HepG2 (cell line): Measurements from ENCODE around the gene TTC17. TPM values are rescaled to one million over a fixed set of nuclear protein-coding genes. Genes with fewer than 3 reads are reported as not detected.

ENCODE experiments used
- ATAC-seq: fragments of 200-7000 bp; cut with Tn5 transposase; 3 replicates; pipeline ENCODE4 v1.9.1; 2020; ENCODE audit warnings: mild to moderate bottlenecking, moderate library complexity
- BruUV-seq: library from RNA; stranded (reverse); fragments of 400-500 nt; replicated peaks from 2 replicates; lab custom pipeline; 2021; lab: Mats Ljungman, UMichigan
- CTCF ChIA-PET: fragments of 300-600 bp; formaldehyde crosslinking; extraction: SDS; loops from one replicate; lab custom pipeline; 2021; ENCODE audit warnings: low total read pairs, inconsistent platforms, low intra/inter-chr PET ratio; lab: Yijun Ruan, JAX
- POLR2A ChIA-PET: fragments of 350-600 bp; sonication (Branson Sonifier 250); formaldehyde crosslinking; loops from one replicate; lab custom pipeline; 2020; ENCODE audit warnings: antibody characterized with exemption, inconsistent platforms; lab: Yijun Ruan, JAX
- DNase-seq: peaks from one replicate; pipeline ENCODE4 v3.0.0-alpha.2; 2015; ENCODE audit warnings: low spot score
- FAIRE-seq: peaks from 3 replicates; lab custom pipeline; 2011; peaks lifted over from hg19 to GRCh38; lab: Jason Lieb, UNC
- H2AFZ ChIP-seq: one replicate; pipeline ENCODE4 v1.6.1; 2011; ENCODE audit warnings: low read length, inconsistent platforms
- H3K27ac ChIP-seq: fragments of 300-600 bp; 3 replicates; pipeline ENCODE4 v1.8.0; 2011; ENCODE audit warnings: mixed run types, mild to moderate bottlenecking, mixed read lengths, low read length, inconsistent platforms; ENCODE audit not compliant: insufficient read depth; ENCODE audit errors: extremely low read length
- H3K27me3 ChIP-seq, 2 experiments: fragments of 200-600 bp in 1 of 2; 2 replicates in 1 of 2; 3 replicates in 1 of 2; pipeline versions ENCODE4 v1.6.0 to v1.8.0; 2011; ENCODE audit warnings: low read length in 2 of 2, mild to moderate bottlenecking in 2 of 2, moderate library complexity in 2 of 2, inconsistent platforms in 1 of 2; ENCODE audit not compliant: insufficient read depth in 2 of 2, control insufficient read depth in 1 of 2
- H3K36me3 ChIP-seq, 2 experiments: fragments of 200-600 bp in 1 of 2; replicated peaks in 1 of 2; 2 replicates in 1 of 2; 3 replicates in 1 of 2; pipeline versions ENCODE4 v1.5.1 to v1.8.0; 2011; ENCODE audit warnings: low read length in 2 of 2, inconsistent platforms in 1 of 2; ENCODE audit not compliant: insufficient read depth in 2 of 2, control insufficient read depth in 1 of 2
- H3K4me1 ChIP-seq: 2 replicates; pipeline ENCODE4 v1.5.1; 2012; ENCODE audit warnings: low read length, inconsistent platforms; ENCODE audit not compliant: insufficient read depth
- H3K4me2 ChIP-seq: 2 replicates; pipeline ENCODE4 v1.6.0; 2011; ENCODE audit warnings: low read depth, low read length, inconsistent platforms
- H3K4me3 ChIP-seq, 3 experiments: fragments of 200-600 bp in 1 of 3; sonication (generic), shearing (Covaris generic) in 1 of 3; replicated peaks in 1 of 3; 2 replicates each; pipeline ENCODE4 v1.5.1; 2011 to 2016; ENCODE audit warnings: low read length in 3 of 3, inconsistent platforms in 2 of 3, low read depth in 2 of 3, mild to moderate bottlenecking in 2 of 3, control low read depth in 1 of 3, mixed read lengths in 1 of 3; ENCODE audit not compliant: insufficient read depth in 1 of 3
- H3K79me2 ChIP-seq: one replicate; pipeline ENCODE4 v1.6.1; 2011; ENCODE audit warnings: low read length, inconsistent platforms; ENCODE audit not compliant: insufficient read depth
- H3K9ac ChIP-seq: 2 replicates; pipeline ENCODE4 v1.6.0; 2011; ENCODE audit warnings: mild to moderate bottlenecking, low read depth, low read length, inconsistent platforms; ENCODE audit not compliant: insufficient read depth
- H3K9me3 ChIP-seq: 2 replicates; pipeline ENCODE4 v1.5.1; 2012; ENCODE audit warnings: mild to moderate bottlenecking, low read length
- H4K20me1 ChIP-seq: 2 replicates; pipeline ENCODE4 v1.6.0; 2011; ENCODE audit warnings: inconsistent platforms, mild to moderate bottlenecking, low read length, moderate library complexity; ENCODE audit not compliant: insufficient read depth
- EED ChIP-seq: sonication (generic); formaldehyde crosslinking; IDR thresholded peaks from 2 replicates; pipeline ENCODE4 v1.5.0; 2020; ENCODE audit warnings: mild to moderate bottlenecking, missing genetic modification reagents
- KDM6A ChIP-seq: IDR thresholded peaks from 2 replicates; pipeline ENCODE4 v1.6.1; 2016; ENCODE audit warnings: low read depth
- NFATC3 ChIP-seq: sonication (generic); formaldehyde crosslinking; IDR thresholded peaks from 2 replicates; pipeline ENCODE4 v1.5.1; 2020; ENCODE audit warnings: mild to moderate bottlenecking, missing genetic modification reagents
- NR2F2 ChIP-seq: IDR thresholded peaks from 2 replicates; pipeline ENCODE4 v1.6.1; 2012; ENCODE audit warnings: low read depth, inconsistent platforms, borderline replicate concordance
- POGZ ChIP-seq: sonication (generic); formaldehyde crosslinking; IDR thresholded peaks from 2 replicates; pipeline ENCODE4 v1.4.0; 2020; ENCODE audit warnings: mild to moderate bottlenecking, missing genetic modification reagents
- U2AF1 ChIP-seq: fragments of 200-400 bp; formaldehyde crosslinking; optimal IDR thresholded peaks from 2 replicates; pipeline ENCODE3; 2017; ENCODE audit warnings: mild to moderate bottlenecking, low read depth, low read length
- ZFP82 ChIP-seq: sonication (generic); formaldehyde crosslinking; IDR thresholded peaks from 2 replicates; pipeline ENCODE4 v1.5.1; 2020; ENCODE audit warnings: mild to moderate bottlenecking, missing genetic modification reagents, borderline replicate concordance
- ZNF510 ChIP-seq: sonication (generic); formaldehyde crosslinking; IDR thresholded peaks from 2 replicates; pipeline ENCODE4 v1.4.0; 2020; ENCODE audit warnings: low read depth, mild to moderate bottlenecking, missing genetic modification reagents
- ZNF558 ChIP-seq: sonication (generic); formaldehyde crosslinking; IDR thresholded peaks from 2 replicates; pipeline ENCODE4 v1.9.0; 2022; ENCODE audit warnings: mild to moderate bottlenecking, missing genetic modification reagents, borderline replicate concordance
- WGBS: methylation state at CpG from one replicate; pipeline ENCODE4 v1.1.6; 2017; ENCODE audit warnings: low lambda C conversion rate; 5-methylcytosine and 5-hydroxymethylcytosine counted together
- in situ Hi-C: cut with HindIII; loops from 2 replicates; pipeline ENCODE4 v1.10.0; 2017; ENCODE audit warnings: low pct_unique_long_range_greater_than_20kb; ENCODE audit not compliant: extremely low pct_ligation_motif_present
- intact Hi-C: fragments of 100-400 bp; cut with micrococcal nuclease; formaldehyde crosslinking; loops from one replicate; pipeline ENCODE4 v1.10.0; 2022; ENCODE audit not compliant: unreplicated experiment
- polyA plus RNA-seq, 8 experiments: library from polyadenylated mRNA; depleted of rRNA in 3 of 8; stranded (reverse) in 7 of 8; unstranded in 1 of 8; fragments of >200 nt; fragmentation: Illumina TruSeq in 4 of 8; extraction: Trizol in 4 of 8; gene quantifications; 2 replicates each; pipeline versions ENCODE4 v1.2.1 to v1.2.3, GENCODE V29; 2011 to 2016; ENCODE audit warnings: low read depth in 4 of 8, missing spikeins in 1 of 8, mixed read lengths in 1 of 8; ENCODE audit not compliant: insufficient read depth in 1 of 8
- total RNA-seq, 5 experiments: library from RNA; depleted of rRNA; stranded (reverse); fragments of >200 nt; fragmentation: Illumina TruSeq; extraction: Trizol; gene quantifications; 2 replicates each; pipeline ENCODE4 v1.2.3, GENCODE V29; 2016; ENCODE audit warnings: low read depth in 1 of 5
- TF ChIP-seq, protein P1 (sequence below): IDR thresholded peaks from 2 replicates; pipeline ENCODE4 v1.6.1; 2018; ENCODE audit warnings: missing genetic modification reagents, mild to moderate bottlenecking, missing compliant biosample characterization
- TF ChIP-seq, protein P2 (sequence below): sonication (generic); formaldehyde crosslinking; IDR thresholded peaks from 2 replicates; pipeline ENCODE4 v1.8.0; 2022; ENCODE audit warnings: missing genetic modification reagents, mild to moderate bottlenecking, moderate library complexity, borderline replicate concordance

Gene TTC17
- total and polyA plus RNA-seq, 2 of the 13 experiments (the other 11 are each of a cell fraction or from before 2014, with no cell fraction given) = 55.9 to 99.7 TPM

DNA sequence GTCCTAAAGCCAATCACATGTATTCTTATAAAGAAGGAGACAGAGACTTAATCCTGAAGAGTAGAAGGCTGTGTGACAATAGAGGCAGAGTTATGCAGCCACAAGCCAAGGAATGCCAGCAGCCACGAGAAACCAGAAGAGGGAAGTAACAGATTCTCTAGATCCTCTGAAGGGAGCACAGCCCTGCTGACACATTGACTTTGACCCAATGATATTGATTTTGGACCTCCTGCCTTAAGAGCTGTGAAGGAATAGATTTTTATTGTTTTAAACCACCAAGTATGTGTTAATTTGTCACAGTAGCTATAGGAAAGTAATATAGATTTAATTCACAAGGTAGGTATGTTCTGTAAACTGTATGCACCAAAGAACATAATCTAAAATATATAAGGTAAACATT is 103.6 kb downstream of the TTC17 start:
- in situ Hi-C loops = no loop called here
- no peak for ATAC-seq
- Histone ChIP-seq H3K36me3 (peaks cover 8 to 49% of the 10 kb centered on the region in 2 experiments; a peak in 3 of 5 replicates), H3K79me2 (no peaks in the 10 kb centered on the region), H3K4me1 (no peaks in the 10 kb centered on the region), H3K27ac (no peak overlapping the region), H2AFZ (no peak overlapping the region), H4K20me1 (no peaks in the 10 kb centered on the region), H3K4me3 (no peak overlapping the region), H3K9ac (no peak overlapping the region), H3K27me3 (no peaks in the 10 kb centered on the region), H3K4me2 (no peak overlapping the region), H3K9me3 (peaks cover 3% of the 10 kb centered on the region; the same call in 1 of the 2 replicates)
- no TSS peak for BruUV-seq
- TF ChIP-seq, protein P1, sequence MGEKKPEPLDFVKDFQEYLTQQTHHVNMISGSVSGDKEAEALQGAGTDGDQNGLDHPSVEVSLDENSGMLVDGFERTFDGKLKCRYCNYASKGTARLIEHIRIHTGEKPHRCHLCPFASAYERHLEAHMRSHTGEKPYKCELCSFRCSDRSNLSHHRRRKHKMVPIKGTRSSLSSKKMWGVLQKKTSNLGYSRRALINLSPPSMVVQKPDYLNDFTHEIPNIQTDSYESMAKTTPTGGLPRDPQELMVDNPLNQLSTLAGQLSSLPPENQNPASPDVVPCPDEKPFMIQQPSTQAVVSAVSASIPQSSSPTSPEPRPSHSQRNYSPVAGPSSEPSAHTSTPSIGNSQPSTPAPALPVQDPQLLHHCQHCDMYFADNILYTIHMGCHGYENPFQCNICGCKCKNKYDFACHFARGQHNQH = no peak
- no peak for TF ChIP-seq ZNF510 (CRISPR knock-in tag)
- TF ChIP-seq NR2F2 = no peak
- no peak for TF ChIP-seq KDM6A (CRISPR knock-in tag)
- TF ChIP-seq, protein P2, sequence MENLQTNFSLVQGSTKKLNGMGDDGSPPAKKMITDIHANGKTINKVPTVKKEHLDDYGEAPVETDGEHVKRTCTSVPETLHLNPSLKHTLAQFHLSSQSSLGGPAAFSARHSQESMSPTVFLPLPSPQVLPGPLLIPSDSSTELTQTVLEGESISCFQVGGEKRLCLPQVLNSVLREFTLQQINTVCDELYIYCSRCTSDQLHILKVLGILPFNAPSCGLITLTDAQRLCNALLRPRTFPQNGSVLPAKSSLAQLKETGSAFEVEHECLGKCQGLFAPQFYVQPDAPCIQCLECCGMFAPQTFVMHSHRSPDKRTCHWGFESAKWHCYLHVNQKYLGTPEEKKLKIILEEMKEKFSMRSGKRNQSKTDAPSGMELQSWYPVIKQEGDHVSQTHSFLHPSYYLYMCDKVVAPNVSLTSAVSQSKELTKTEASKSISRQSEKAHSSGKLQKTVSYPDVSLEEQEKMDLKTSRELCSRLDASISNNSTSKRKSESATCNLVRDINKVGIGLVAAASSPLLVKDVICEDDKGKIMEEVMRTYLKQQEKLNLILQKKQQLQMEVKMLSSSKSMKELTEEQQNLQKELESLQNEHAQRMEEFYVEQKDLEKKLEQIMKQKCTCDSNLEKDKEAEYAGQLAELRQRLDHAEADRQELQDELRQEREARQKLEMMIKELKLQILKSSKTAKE (CRISPR knock-in tag) = no peak
- no peak for TF ChIP-seq ZFP82
- TF ChIP-seq EED = no peak
- no peak for TF ChIP-seq ZNF558 (CRISPR knock-in tag)
- TF ChIP-seq U2AF1 = no peak
- TF ChIP-seq POGZ (CRISPR knock-in tag) = no peak
- TF ChIP-seq NFATC3 = no peak
- intact Hi-C loops = no loop called here
- 90% methylated on average over 1 of the region's 1 CpG for WGBS
- no peak for FAIRE-seq
- DNase-seq = no peak
- POLR2A ChIA-PET = no interaction called here
- CTCF ChIA-PET = no interaction called here
